GM18520 (cell line): ENCODE data around the gene OR7G1.
"Not testable (repeated sequence)": the region's sequence is repeated elsewhere in the genome, so short reads cannot be mapped to it uniquely, and the experiment has no call there.

ENCODE experiments used
- ATAC-seq: cut with Tn5 transposase; IDR thresholded peaks from one replicate; pipeline ENCODE4 v1.9.1; 2021; ENCODE audit not compliant: unreplicated experiment

The OR7G1 gene

DNA sequence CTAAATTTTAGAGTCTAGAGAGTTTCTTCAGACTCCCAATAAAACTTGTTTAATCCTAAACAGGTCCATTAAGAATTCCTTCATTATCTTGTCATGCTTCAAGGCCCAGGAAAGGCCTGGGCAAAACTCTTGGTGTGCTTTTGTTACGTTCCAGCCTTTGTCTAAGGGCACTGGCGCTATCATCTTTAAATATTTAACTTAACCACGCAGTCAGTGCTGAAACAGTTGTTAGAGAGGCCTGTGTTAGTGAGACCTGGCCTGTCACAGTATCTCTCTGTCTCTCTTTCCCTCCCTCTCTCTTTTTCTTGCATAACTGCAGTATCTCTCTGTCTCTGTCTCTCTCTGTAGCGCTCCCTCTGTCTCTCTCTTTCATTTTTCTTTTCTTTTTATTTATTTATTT, 36.9 kb downstream of the OR7G1 start:
- no peak for ATAC-seq

DNA sequence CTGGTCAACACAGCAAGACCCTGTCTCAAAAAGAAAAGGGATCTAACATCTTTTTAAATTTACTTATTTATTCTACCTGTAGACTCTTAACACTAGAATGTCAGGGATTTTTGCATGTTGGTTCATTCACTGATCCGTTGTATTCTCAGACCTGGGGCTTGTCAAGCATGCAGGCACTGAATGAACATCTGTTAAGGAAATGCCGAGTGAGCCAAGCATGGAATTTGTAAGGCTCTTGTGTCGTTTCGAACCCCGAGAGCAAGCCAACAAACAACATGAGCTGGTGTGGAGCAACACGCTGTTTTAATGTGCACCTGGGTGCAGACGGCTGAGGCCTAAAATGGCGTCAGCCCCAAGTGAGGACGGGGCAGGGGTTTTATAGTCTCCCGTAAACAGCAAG, 38.7 kb downstream of the OR7G1 start:
- no peak for ATAC-seq

GRCh38 chr19:9075064-9075949, 40.3 kb downstream of the OR7G1 start:
- no peak for ATAC-seq

- ATAC-seq: no peak
Measured at GRCh38 chr19:9073806-9074205, 41.8 kb downstream of the OR7G1 start.

GRCh38 chr19:9071720-9072119, 43.8 kb downstream of the OR7G1 start:
- ATAC-seq: not testable (repeated sequence)

GRCh38 chr19:9070066-9070465, 45.5 kb downstream of the OR7G1 start:
- ATAC-seq: no peak

- no peak for ATAC-seq
Measured at GRCh38 chr19:9065457-9066014, 50.0 kb downstream of the OR7G1 start.
